Panc1 (cell line): Measurements from ENCODE around the gene PDS5A. TPM values are rescaled to one million over a fixed set of nuclear protein-coding genes. Genes with fewer than 3 reads are reported as not detected.

ENCODE experiments used
- ATAC-seq: fragments of 200-7000 bp; cut with Tn5 transposase; 2 replicates; pipeline ENCODE4 v1.9.1; 2020; ENCODE audit warnings: mild to moderate bottlenecking, moderate library complexity
- BruUV-seq: library from RNA; stranded (reverse); fragments of 400-500 nt; replicated peaks from 2 replicates; lab custom pipeline; 2021; lab: Mats Ljungman, UMichigan
- CTCF ChIA-PET: fragments of 300-600 bp; sonication (Branson Sonifier 250); formaldehyde crosslinking; loops from one replicate; lab custom pipeline; 2022; ENCODE audit warnings: antibody characterized with exemption; lab: Charles Lee
- POLR2A ChIA-PET: fragments of 300-600 bp; sonication (Branson Sonifier 250); formaldehyde crosslinking; loops from one replicate; lab custom pipeline; 2022; ENCODE audit warnings: antibody characterized with exemption; lab: Charles Lee
- DNase-seq: peaks from one replicate; pipeline ENCODE4 v3.0.0-alpha.2; 2010; ENCODE audit warnings: low read depth, low spot score
- H3K27ac ChIP-seq: 2 replicates; pipeline ENCODE4 v1.5.1; 2011; ENCODE audit warnings: mild to moderate bottlenecking, low read length, inconsistent platforms
- H3K27me3 ChIP-seq: fragments of 200-500 bp; sonication (Bioruptor generic); 2 replicates; pipeline ENCODE4 v1.6.0; 2014; ENCODE audit warnings: low read length, inconsistent platforms; ENCODE audit not compliant: control insufficient read depth, insufficient read depth
- H3K36me3 ChIP-seq: fragments of 200-500 bp; sonication (Bioruptor generic); 2 replicates; pipeline ENCODE4 v1.5.1; 2014; ENCODE audit warnings: inconsistent platforms, mild to moderate bottlenecking, low read length, moderate library complexity; ENCODE audit not compliant: control insufficient read depth, insufficient read depth
- H3K4me1 ChIP-seq: 2 replicates; pipeline ENCODE4 v1.5.1; 2011; ENCODE audit warnings: inconsistent platforms, mild to moderate bottlenecking, low read length, moderate library complexity; ENCODE audit not compliant: control insufficient read depth, insufficient read depth
- H3K4me3 ChIP-seq, 2 experiments: 2 replicates each; pipeline ENCODE4 v1.5.1; 2011 to 2012; ENCODE audit warnings: low read depth in 2 of 2, low read length in 2 of 2, mild to moderate bottlenecking in 2 of 2, inconsistent platforms in 1 of 2, moderate library complexity in 1 of 2
- H3K9me3 ChIP-seq: fragments of 200-500 bp; sonication (Bioruptor generic); 2 replicates; pipeline ENCODE4 v1.5.1; 2014; ENCODE audit warnings: low read depth, mild to moderate bottlenecking, inconsistent platforms, low read length, moderate library complexity; ENCODE audit not compliant: control insufficient read depth, insufficient read depth
- CTCF ChIP-seq: fragments of 450-650 bp; IDR thresholded peaks from 2 replicates; pipeline ENCODE4 v1.5.1; 2017; ENCODE audit warnings: mild to moderate bottlenecking
- POLR2AphosphoS5 ChIP-seq: IDR thresholded peaks from 2 replicates; pipeline ENCODE4 v1.6.1; 2012; ENCODE audit warnings: mild to moderate bottlenecking, low read depth, low read length, moderate library complexity
- SIN3A ChIP-seq: IDR thresholded peaks from 2 replicates; pipeline ENCODE4 v1.6.1; 2012; ENCODE audit warnings: low read depth, mild to moderate bottlenecking, low read length, moderate library complexity, borderline replicate concordance; ENCODE audit not compliant: insufficient read depth
- TCF7L2 ChIP-seq: IDR thresholded peaks from 2 replicates; pipeline ENCODE4 v1.6.1; 2011; ENCODE audit warnings: mild to moderate bottlenecking, low read depth, low read length, inconsistent platforms
- in situ Hi-C: cut with HindIII; loops from 2 replicates; pipeline ENCODE4 v1.10.0; 2016; ENCODE audit warnings: low sequenced_read_pairs, low pct_unique_long_range_greater_than_20kb
- intact Hi-C: fragments of 100-400 bp; cut with micrococcal nuclease; formaldehyde crosslinking; loops from one replicate; pipeline ENCODE4 v1.10.0; 2022; ENCODE audit not compliant: unreplicated experiment
- total RNA-seq: library from RNA; stranded (reverse); gene quantifications from one replicate; pipeline ENCODE4 v1.2.1, GENCODE V29; 2021; ENCODE audit not compliant: unreplicated experiment
- TF ChIP-seq, protein P1 (sequence below), 2 experiments: IDR thresholded peaks; 2 replicates each; pipeline ENCODE4 v1.6.1; 2011 to 2012; ENCODE audit warnings: low read depth in 2 of 2, control low read depth in 1 of 2, low read length in 1 of 2, mild to moderate bottlenecking in 1 of 2, moderate library complexity in 1 of 2; ENCODE audit not compliant: insufficient read depth in 1 of 2

The PDS5A gene
- total RNA-seq, 1 experiment from 2014 or later: 69.2 TPM

DNA sequence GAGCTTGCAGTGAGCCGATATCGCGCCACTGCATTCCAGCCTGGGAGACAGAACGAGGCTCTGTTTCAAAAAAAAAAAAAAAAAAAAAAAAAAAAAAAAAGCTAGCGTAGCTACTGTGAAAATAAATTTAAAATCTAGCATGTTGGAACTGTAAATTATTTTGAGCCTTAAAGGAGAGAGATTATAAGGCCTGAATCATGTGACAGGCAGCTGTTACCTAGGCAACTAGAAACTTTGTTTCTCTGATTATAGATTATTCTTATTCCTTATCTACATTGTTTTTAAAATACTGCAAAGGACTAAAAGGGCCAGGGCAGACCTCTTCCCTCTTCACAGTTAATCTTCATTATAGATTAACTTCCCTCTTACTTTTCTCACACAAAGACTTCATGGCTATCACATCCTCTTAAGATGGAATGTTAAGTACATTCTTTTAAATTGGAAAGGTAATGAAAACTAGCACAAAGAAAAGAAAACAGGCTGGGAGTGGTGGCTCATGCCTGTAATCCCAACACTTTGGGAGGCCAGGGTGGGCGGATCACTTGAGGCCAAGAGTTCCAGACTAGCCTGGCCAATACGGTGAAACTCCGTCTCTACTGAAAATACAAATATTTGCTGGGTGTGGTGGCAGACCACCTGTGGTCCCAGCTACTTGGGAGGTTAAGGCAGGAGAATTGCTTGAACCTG, 21.1 kb upstream of the PDS5A start:
- Histone ChIP-seq H3K27me3 (no peaks in the 10 kb centered on the region), H3K36me3 (no peaks in the 10 kb centered on the region), H3K4me1 (no peaks in the 10 kb centered on the region), H3K9me3 (no peaks in the 10 kb centered on the region), H3K4me3 (no peak overlapping the region), H3K27ac (no peak overlapping the region)
- DNase-seq (no peak), ATAC-seq (no peak)
- intact Hi-C loops (no loop called here), in situ Hi-C loops (no loop called here)
- ChIA-PET CTCF (no interaction called here), POLR2A (interaction anchor here (0.6 kb wide), 1 partner anchor 67 kb away, joined by 9 read pairs; no protein-coding TSS in a partner anchor)
- BruUV-seq: no TSS peak
- TF ChIP-seq TCF7L2 (no peak), SIN3A (no peak), POLR2AphosphoS5 (no peak), CTCF (no peak)
- TF ChIP-seq, protein P1, sequence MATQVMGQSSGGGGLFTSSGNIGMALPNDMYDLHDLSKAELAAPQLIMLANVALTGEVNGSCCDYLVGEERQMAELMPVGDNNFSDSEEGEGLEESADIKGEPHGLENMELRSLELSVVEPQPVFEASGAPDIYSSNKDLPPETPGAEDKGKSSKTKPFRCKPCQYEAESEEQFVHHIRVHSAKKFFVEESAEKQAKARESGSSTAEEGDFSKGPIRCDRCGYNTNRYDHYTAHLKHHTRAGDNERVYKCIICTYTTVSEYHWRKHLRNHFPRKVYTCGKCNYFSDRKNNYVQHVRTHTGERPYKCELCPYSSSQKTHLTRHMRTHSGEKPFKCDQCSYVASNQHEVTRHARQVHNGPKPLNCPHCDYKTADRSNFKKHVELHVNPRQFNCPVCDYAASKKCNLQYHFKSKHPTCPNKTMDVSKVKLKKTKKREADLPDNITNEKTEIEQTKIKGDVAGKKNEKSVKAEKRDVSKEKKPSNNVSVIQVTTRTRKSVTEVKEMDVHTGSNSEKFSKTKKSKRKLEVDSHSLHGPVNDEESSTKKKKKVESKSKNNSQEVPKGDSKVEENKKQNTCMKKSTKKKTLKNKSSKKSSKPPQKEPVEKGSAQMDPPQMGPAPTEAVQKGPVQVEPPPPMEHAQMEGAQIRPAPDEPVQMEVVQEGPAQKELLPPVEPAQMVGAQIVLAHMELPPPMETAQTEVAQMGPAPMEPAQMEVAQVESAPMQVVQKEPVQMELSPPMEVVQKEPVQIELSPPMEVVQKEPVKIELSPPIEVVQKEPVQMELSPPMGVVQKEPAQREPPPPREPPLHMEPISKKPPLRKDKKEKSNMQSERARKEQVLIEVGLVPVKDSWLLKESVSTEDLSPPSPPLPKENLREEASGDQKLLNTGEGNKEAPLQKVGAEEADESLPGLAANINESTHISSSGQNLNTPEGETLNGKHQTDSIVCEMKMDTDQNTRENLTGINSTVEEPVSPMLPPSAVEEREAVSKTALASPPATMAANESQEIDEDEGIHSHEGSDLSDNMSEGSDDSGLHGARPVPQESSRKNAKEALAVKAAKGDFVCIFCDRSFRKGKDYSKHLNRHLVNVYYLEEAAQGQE (IDR thresholded peaks at IDR 0.05; ENCODE audit: insufficient read depth in 1 of 2, low read depth in 2 of 2, low read length in 1 of 2): no peak

DNA sequence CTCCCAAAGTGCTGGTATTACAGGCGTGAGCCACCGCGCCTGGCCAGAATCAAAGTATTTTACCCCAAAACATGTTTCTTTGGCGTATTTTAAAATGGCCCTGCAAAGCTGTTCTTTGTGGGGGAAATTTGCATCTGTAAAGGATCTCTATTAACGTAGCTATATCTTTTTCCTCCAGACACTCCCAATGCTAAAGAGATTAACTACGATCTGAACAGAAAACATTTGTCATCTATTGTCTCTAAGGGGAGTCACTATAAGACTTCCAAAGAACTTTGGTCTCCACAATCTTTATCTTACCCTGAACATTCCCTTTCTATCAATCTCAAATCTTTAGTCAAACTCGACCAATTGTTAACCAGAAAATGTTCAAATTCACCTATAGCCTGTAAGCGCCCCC, 19.1 kb upstream of the PDS5A start:
- Histone ChIP-seq H3K36me3 (no peaks in the 10 kb centered on the region), H3K9me3 (no peaks in the 10 kb centered on the region), H3K4me1 (no peaks in the 10 kb centered on the region), H3K4me3 (no peak overlapping the region), H3K27me3 (no peaks in the 10 kb centered on the region), H3K27ac (no peak overlapping the region)
- intact Hi-C loops: no loop called here
- ATAC-seq (no peak), DNase-seq (no peak)
- ChIA-PET POLR2A (interaction anchor here (0.7 kb wide), 1 partner anchor 44 kb away, joined by 5 read pairs; no protein-coding TSS in a partner anchor), CTCF (no interaction called here)
- no TSS peak for BruUV-seq
- in situ Hi-C loops: no loop called here
- TF ChIP-seq, protein P1 (IDR thresholded peaks at IDR 0.05; ENCODE audit: insufficient read depth in 1 of 2, low read depth in 2 of 2, low read length in 1 of 2): no peak
- TF ChIP-seq SIN3A (no peak), POLR2AphosphoS5 (no peak), TCF7L2 (no peak), CTCF (no peak)
